Breast epithelium (tissue), 4 donors: ENCODE results near the gene MAML3. TPM values are rescaled to one million over a fixed set of nuclear protein-coding genes. Genes with fewer than 3 reads are reported as not detected.

ENCODE experiments used
- DNase-seq, 2 donors: peaks; one replicate each; pipeline ENCODE4 v3.0.0-alpha.2; 2019; ENCODE audit warnings: low spot score in 2 of 2
- H3K27ac ChIP-seq, 2 donors: fragments of 200-600 bp; sonication (generic) in 1 of 2; one replicate each; pipeline ENCODE4 v1.5.1; 2016 to 2019; ENCODE audit warnings: mild to moderate bottlenecking in 1 of 2
- H3K27me3 ChIP-seq, 2 donors: fragments of 200-600 bp; sonication (generic) in 1 of 2; one replicate each; pipeline versions ENCODE4 v1.5.1 to v1.6.0; 2017 to 2019; ENCODE audit warnings: control low read depth in 1 of 2, mild to moderate bottlenecking in 1 of 2
- H3K36me3 ChIP-seq: fragments of 200-600 bp; one replicate; pipeline ENCODE4 v1.5.1; 2019
- H3K4me1 ChIP-seq, 2 donors: fragments of 200-600 bp; sonication (generic); one replicate each; pipeline ENCODE4 v1.5.1; 2016 to 2019; ENCODE audit warnings: control low read depth in 1 of 2
- H3K4me3 ChIP-seq, 3 donors: fragments of 200-600 bp; sonication (generic); 1 replicate in 2 of 3; 2 replicates in 1 of 3; pipeline ENCODE4 v1.5.1; 2016 to 2019; ENCODE audit warnings: mild to moderate bottlenecking in 3 of 3, moderate library complexity in 2 of 3
- H3K9me3 ChIP-seq, 2 donors: fragments of 200-600 bp; sonication (generic) in 1 of 2; one replicate each; pipeline ENCODE4 v1.5.1; 2016 to 2019; ENCODE audit warnings: control low read depth in 1 of 2
- CTCF ChIP-seq, 3 donors: fragments of 450-650 bp; IDR thresholded peaks; one replicate each; pipeline ENCODE4 v1.5.1; 2016 to 2017; ENCODE audit warnings: antibody characterized with exemption in 3 of 3, mild to moderate bottlenecking in 3 of 3, moderate library complexity in 3 of 3
- POLR2A ChIP-seq: fragments of 450-650 bp; IDR thresholded peaks from one replicate; pipeline ENCODE4 v1.6.1; 2016; ENCODE audit warnings: antibody characterized with exemption, mild to moderate bottlenecking, moderate library complexity
- POLR2AphosphoS5 ChIP-seq, 3 donors: sonication (generic); formaldehyde crosslinking; IDR thresholded peaks; one replicate each; pipeline ENCODE4 v1.6.1; 2017; ENCODE audit warnings: antibody characterized with exemption in 3 of 3
- intact Hi-C: fragments of 100-400 bp; cut with DNase I; formaldehyde crosslinking; loops from one replicate; pipeline ENCODE4 v1.15.1; 2023; ENCODE audit warnings: low total_unique reads
- total RNA-seq, 3 donors: library from RNA; depleted of rRNA; stranded (reverse); fragments of >200 nt; gene quantifications; one replicate each; pipeline ENCODE4 v1.1.0, GENCODE V29; 2016

The MAML3 gene
- total RNA-seq, 3 donors from 2014 or later, result 5.0 to 16.8 (median 11.1) TPM

GRCh38 chr4:139849219-139849618 lies 304.8 kb downstream of the MAML3 start:
- no peak overlapping the region for H3K27ac ChIP-seq
- H3K4me3 ChIP-seq, result no peak overlapping the region
- no peaks in the 10 kb centered on the region for H3K4me1 ChIP-seq
- DNase-seq, result no peak
- intact Hi-C loops, result no loop called here
- H3K36me3 ChIP-seq, result no peaks in the 10 kb centered on the region
- no peaks in the 10 kb centered on the region for H3K27me3 ChIP-seq
- TF ChIP-seq POLR2A (no peak), POLR2AphosphoS5 (IDR thresholded peaks at IDR 0.05) (no peak), CTCF (IDR thresholded peaks at IDR 0.05) (no peak)
- H3K9me3 ChIP-seq, result no peaks in the 10 kb centered on the region

- no peak for DNase-seq
- intact Hi-C loops, result no loop called here
- Histone ChIP-seq H3K9me3 (no peaks in the 10 kb centered on the region), H3K36me3 (no peaks in the 10 kb centered on the region), H3K4me1 (no peaks in the 10 kb centered on the region), H3K27me3 (no peaks in the 10 kb centered on the region), H3K27ac (no peak overlapping the region), H3K4me3 (no peak overlapping the region)
- TF ChIP-seq CTCF (IDR thresholded peaks at IDR 0.05) (no peak), POLR2A (no peak), POLR2AphosphoS5 (IDR thresholded peaks at IDR 0.05) (no peak)
Measured at GRCh38 chr4:139848028-139848427, 306.0 kb downstream of the MAML3 start.

GRCh38 chr4:139847602-139848001 lies 306.4 kb downstream of the MAML3 start:
- intact Hi-C loops, result no loop called here
- Histone ChIP-seq H3K4me1 (no peaks in the 10 kb centered on the region), H3K27me3 (no peaks in the 10 kb centered on the region), H3K36me3 (no peaks in the 10 kb centered on the region), H3K27ac (no peak overlapping the region), H3K4me3 (no peak overlapping the region), H3K9me3 (no peaks in the 10 kb centered on the region)
- TF ChIP-seq POLR2AphosphoS5 (IDR thresholded peaks at IDR 0.05) (no peak), CTCF (IDR thresholded peaks at IDR 0.05) (no peak), POLR2A (no peak)
- no peak for DNase-seq

GRCh38 chr4:139846766-139847165 lies 307.2 kb downstream of the MAML3 start:
- Histone ChIP-seq H3K4me1 (no peaks in the 10 kb centered on the region), H3K27ac (no peak overlapping the region), H3K27me3 (no peaks in the 10 kb centered on the region), H3K4me3 (no peak overlapping the region), H3K36me3 (no peaks in the 10 kb centered on the region), H3K9me3 (no peaks in the 10 kb centered on the region)
- no peak for TF ChIP-seq POLR2A
- TF ChIP-seq POLR2AphosphoS5 (IDR thresholded peaks at IDR 0.05), result no peak
- TF ChIP-seq CTCF (IDR thresholded peaks at IDR 0.05), result no peak
- DNase-seq, result no peak
- intact Hi-C loops, result no loop called here

- Histone ChIP-seq H3K4me1 (no peaks in the 10 kb centered on the region), H3K36me3 (no peaks in the 10 kb centered on the region), H3K27ac (no peak overlapping the region), H3K9me3 (no peaks in the 10 kb centered on the region), H3K27me3 (no peaks in the 10 kb centered on the region), H3K4me3 (no peak overlapping the region)
- TF ChIP-seq POLR2A (no peak), CTCF (IDR thresholded peaks at IDR 0.05) (no peak), POLR2AphosphoS5 (IDR thresholded peaks at IDR 0.05) (no peak)
- no peak for DNase-seq
- intact Hi-C loops, result no loop called here
Measured at GRCh38 chr4:139845453-139846093, 308.4 kb downstream of the MAML3 start.
